Right lobe of liver (tissue), 4 donors: ENCODE results near the gene ERICH3.

Source experiments
- CTCF ChIP-seq, 4 donors: fragments of 200-600 bp in 3 of 4; fragments of 450-650 bp in 1 of 4; IDR thresholded peaks; one replicate each; pipeline versions ENCODE4 v1.5.1 to v1.8.0; 2016 to 2022; ENCODE audit warnings: antibody characterized with exemption in 4 of 4, mild to moderate bottlenecking in 2 of 4
- POLR2A ChIP-seq: fragments of 450-650 bp; IDR thresholded peaks from one replicate; pipeline ENCODE4 v1.6.1; 2017; ENCODE audit warnings: antibody characterized with exemption, mild to moderate bottlenecking
- donor health status: DM: no; HTN: no; CAD: no.
- donor health status: DM: no; HTN: no; CAD: no.
- donor health status: DM: no; HTN: yes; CAD: no.

- no peak for TF ChIP-seq CTCF (IDR thresholded peaks at IDR 0.05)
- no peak for TF ChIP-seq POLR2A
These were observed 53.4 kb downstream of the ERICH3 start for GRCh38 chr1:74620242-74620641.
